ENCODE measurements around the gene SPON2. TPM values are rescaled to one million over a fixed set of nuclear protein-coding genes. Genes with fewer than 3 reads are reported as not detected.

The SPON2 gene
- polyA plus RNA-seq, 1 experiment = 11.6 TPM

- ChIA-PET CTCF (no interaction called here), POLR2A (no interaction called here)
- Histone ChIP-seq H3K36me3 (ENCODE audit: control insufficient read depth, insufficient read depth, low read length) (peaks cover 46% of the 10 kb centered on the region), H3K4me3 (ENCODE audit: low read depth, low read length) (no peak overlapping the region), H3K27me3 (ENCODE audit: control insufficient read depth, insufficient read depth, low read length) (no peaks in the 10 kb centered on the region)
- TF ChIP-seq CTCF (IDR thresholded peaks at IDR 0.05; ENCODE audit: insufficient read depth, low read depth, low read length) = no peak
- no peak for DNase-seq (ENCODE audit: low read depth)
Measured at GRCh38 chr4:1214101-1215095, 42.0 kb upstream of the SPON2 start.

- H3K27me3 ChIP-seq (ENCODE audit: control insufficient read depth, insufficient read depth, low read length) = no peaks in the 10 kb centered on the region
- H3K4me3 ChIP-seq (ENCODE audit: low read depth, low read length) = no peak overlapping the region
- TF ChIP-seq CTCF (IDR thresholded peaks at IDR 0.05; ENCODE audit: insufficient read depth, low read depth, low read length) = no peak
- DNase-seq (ENCODE audit: low read depth) = no peak
- peaks cover 46% of the 10 kb centered on the region for H3K36me3 ChIP-seq (ENCODE audit: control insufficient read depth, insufficient read depth, low read length)
- ChIA-PET CTCF (no interaction called here), POLR2A (no interaction called here)
Measured at GRCh38 chr4:1213336-1213995, 41.1 kb upstream of the SPON2 start.

GRCh38 chr4:1212546-1213335 is 40.4 kb upstream of the SPON2 start:
- no peak for TF ChIP-seq CTCF (IDR thresholded peaks at IDR 0.05; ENCODE audit: insufficient read depth, low read depth, low read length)
- ChIA-PET CTCF (no interaction called here), POLR2A (no interaction called here)
- Histone ChIP-seq H3K36me3 (ENCODE audit: control insufficient read depth, insufficient read depth, low read length) (peaks cover 46% of the 10 kb centered on the region), H3K27me3 (ENCODE audit: control insufficient read depth, insufficient read depth, low read length) (no peaks in the 10 kb centered on the region), H3K4me3 (ENCODE audit: low read depth, low read length) (no peak overlapping the region)
- DNase-seq (ENCODE audit: low read depth) = no peak

GRCh38 chr4:1211891-1212545 is 39.6 kb upstream of the SPON2 start:
- Histone ChIP-seq H3K4me3 (ENCODE audit: low read depth, low read length) (no peak overlapping the region), H3K36me3 (ENCODE audit: control insufficient read depth, insufficient read depth, low read length) (peaks cover 41% of the 10 kb centered on the region), H3K27me3 (ENCODE audit: control insufficient read depth, insufficient read depth, low read length) (no peaks in the 10 kb centered on the region)
- ChIA-PET POLR2A (no interaction called here), CTCF (no interaction called here)
- no peak for TF ChIP-seq CTCF (IDR thresholded peaks at IDR 0.05; ENCODE audit: insufficient read depth, low read depth, low read length)
- no peak for DNase-seq (ENCODE audit: low read depth)

Measured in BJ (cell line).